ENCODE results near the gene FSCB. TPM values are rescaled to one million over a fixed set of nuclear protein-coding genes. Genes with fewer than 3 reads are reported as not detected.

The FSCB gene
- total and polyA plus RNA-seq, 2 experiments from 2014 or later = not detected

DNA sequence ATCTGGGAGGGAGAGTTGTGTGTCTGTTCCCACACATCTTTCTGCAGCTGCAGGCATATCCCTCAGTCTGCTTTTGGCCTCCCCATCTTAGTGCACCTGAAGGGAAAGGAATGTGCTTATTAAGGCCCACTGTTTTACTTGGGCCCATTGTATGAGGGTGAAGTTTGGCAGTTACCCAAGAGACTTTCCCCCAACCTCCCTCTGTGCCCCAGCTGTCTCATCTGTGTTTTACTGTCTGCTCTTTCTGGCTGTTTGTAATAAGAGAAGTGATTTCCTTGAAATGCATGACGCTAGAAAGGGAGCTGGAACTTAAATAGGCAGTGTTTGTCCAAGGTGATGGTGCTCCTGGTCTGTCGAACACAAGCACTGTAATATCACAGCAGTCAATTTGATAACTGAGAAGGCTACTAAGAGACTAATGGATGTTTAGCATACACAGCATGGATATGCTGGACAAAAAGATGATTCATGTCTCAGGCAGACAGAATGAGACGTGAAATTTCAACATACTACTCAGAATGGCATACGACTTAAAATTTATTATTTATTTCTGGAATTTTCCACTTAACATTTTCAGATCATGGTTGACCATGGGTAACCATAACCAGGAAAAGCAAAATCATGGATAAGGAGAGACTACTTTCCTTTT is 43.6 kb downstream of the FSCB start:
- Histone ChIP-seq H3K4me2 (ENCODE audit: unreplicated experiment) (no peak overlapping the region), H3K4me1 (ENCODE audit: insufficient read depth) (no peaks in the 10 kb centered on the region), H3K27me3 (replicated peaks; ENCODE audit: insufficient read depth) (no peaks in the 10 kb centered on the region), H2AFZ (no peak overlapping the region), H3K9me3 (ENCODE audit: low read depth) (no peaks in the 10 kb centered on the region), H4K20me1 (ENCODE audit: insufficient read depth) (no peaks in the 10 kb centered on the region), H3K27ac (no peak overlapping the region), H3F3A (ENCODE audit: insufficient read depth) (no peaks in the 10 kb centered on the region), H3K79me2 (ENCODE audit: insufficient read depth) (no peaks in the 10 kb centered on the region), H3K9ac (no peak overlapping the region), H3K36me3 (ENCODE audit: low read depth) (no peaks in the 10 kb centered on the region), H3K9me2 (ENCODE audit: insufficient read depth) (no peaks in the 10 kb centered on the region), H3K4me3 (no peak overlapping the region)
- DNase-seq = no peak
- in situ Hi-C loops (cut with MboI) = no loop called here
- 3 to 6% methylated on average over 4 of the region's 4 CpGs for WGBS, 2 experiments (ENCODE audit: low coverage in 1 of 2, low lambda C conversion rate in 2 of 2, missing lambda C conversion rate in 2 of 2)
- TF ChIP-seq EZH2phosphoT487 (IDR thresholded peaks at IDR 0.05; ENCODE audit: insufficient read depth, low read depth) = no peak
- no peak for TF ChIP-seq EZH2 (IDR thresholded peaks at IDR 0.05; ENCODE audit: insufficient read depth, poor library complexity, severe bottlenecking)

DNA sequence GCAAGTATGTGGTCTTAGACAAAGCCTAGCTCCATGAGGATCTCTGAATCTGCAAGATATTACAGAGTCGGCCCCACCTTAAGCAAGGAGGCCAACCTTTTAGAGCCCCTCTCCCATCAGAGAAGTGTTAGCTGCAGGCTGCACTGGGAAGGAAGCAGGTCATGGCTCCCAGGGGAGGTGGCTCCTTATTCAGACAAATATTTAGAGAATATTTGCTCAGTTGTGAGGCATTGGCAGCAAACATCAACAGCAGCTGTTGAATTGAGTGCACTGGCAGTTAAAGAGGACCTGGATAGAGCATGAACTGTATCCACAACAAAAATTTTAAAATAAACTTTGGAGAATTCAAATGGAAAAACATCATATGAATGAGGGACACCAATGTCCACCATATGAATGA is 44.7 kb downstream of the FSCB start:
- Histone ChIP-seq H3K4me2 (ENCODE audit: unreplicated experiment) (no peak overlapping the region), H3K27me3 (replicated peaks; ENCODE audit: insufficient read depth) (no peaks in the 10 kb centered on the region), H2AFZ (no peak overlapping the region), H3K4me1 (ENCODE audit: insufficient read depth) (no peaks in the 10 kb centered on the region), H3K9me2 (ENCODE audit: insufficient read depth) (no peaks in the 10 kb centered on the region), H3K27ac (no peak overlapping the region), H4K20me1 (ENCODE audit: insufficient read depth) (no peaks in the 10 kb centered on the region), H3K4me3 (no peak overlapping the region), H3K79me2 (ENCODE audit: insufficient read depth) (no peaks in the 10 kb centered on the region), H3K36me3 (ENCODE audit: low read depth) (no peaks in the 10 kb centered on the region), H3K9me3 (ENCODE audit: low read depth) (no peaks in the 10 kb centered on the region), H3K9ac (no peak overlapping the region), H3F3A (ENCODE audit: insufficient read depth) (no peaks in the 10 kb centered on the region)
- WGBS, 2 experiments (ENCODE audit: low coverage in 1 of 2, low lambda C conversion rate in 2 of 2, missing lambda C conversion rate in 2 of 2) = 8 to 27% methylated on average over 1 of the region's 1 CpG
- no peak for DNase-seq
- in situ Hi-C loops (cut with MboI) = no loop called here
- no peak for TF ChIP-seq EZH2phosphoT487 (IDR thresholded peaks at IDR 0.05; ENCODE audit: insufficient read depth, low read depth)
- TF ChIP-seq EZH2 (IDR thresholded peaks at IDR 0.05; ENCODE audit: insufficient read depth, poor library complexity, severe bottlenecking) = no peak

DNA sequence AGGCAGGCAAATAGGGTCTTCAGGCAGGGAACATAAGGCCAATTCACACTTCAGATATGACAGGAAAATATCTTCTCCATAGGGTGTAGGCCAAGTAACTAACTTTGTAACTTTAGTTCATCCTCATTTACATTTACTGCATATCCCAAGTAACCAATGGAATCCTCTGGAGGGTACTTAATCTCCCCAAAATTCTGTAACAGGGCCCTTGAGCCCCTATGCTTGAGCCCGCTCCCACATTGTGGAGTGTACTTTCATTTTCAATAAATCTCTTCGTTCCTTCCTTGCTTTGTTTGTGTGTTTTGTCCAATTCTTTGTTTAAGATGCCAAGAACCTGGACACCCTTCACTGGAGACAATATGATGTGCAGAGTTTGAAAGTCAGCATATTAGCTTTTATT is 45.3 kb downstream of the FSCB start:
- Histone ChIP-seq H4K20me1 (ENCODE audit: insufficient read depth) (no peaks in the 10 kb centered on the region), H3K4me2 (ENCODE audit: unreplicated experiment) (no peak overlapping the region), H3K9me3 (ENCODE audit: low read depth) (no peaks in the 10 kb centered on the region), H3F3A (ENCODE audit: insufficient read depth) (no peaks in the 10 kb centered on the region), H3K27me3 (replicated peaks; ENCODE audit: insufficient read depth) (no peaks in the 10 kb centered on the region), H3K9me2 (ENCODE audit: insufficient read depth) (no peaks in the 10 kb centered on the region), H3K4me3 (no peak overlapping the region), H3K27ac (no peak overlapping the region), H3K4me1 (ENCODE audit: insufficient read depth) (no peaks in the 10 kb centered on the region), H3K79me2 (ENCODE audit: insufficient read depth) (no peaks in the 10 kb centered on the region), H3K36me3 (ENCODE audit: low read depth) (no peaks in the 10 kb centered on the region), H2AFZ (no peak overlapping the region), H3K9ac (no peak overlapping the region)
- in situ Hi-C loops (cut with MboI) = no loop called here
- 4 to 11% methylated on average over 2 of the region's 2 CpGs for WGBS, 2 experiments (ENCODE audit: low coverage in 1 of 2, low lambda C conversion rate in 2 of 2, missing lambda C conversion rate in 2 of 2)
- no peak for DNase-seq
- no peak for TF ChIP-seq EZH2phosphoT487 (IDR thresholded peaks at IDR 0.05; ENCODE audit: insufficient read depth, low read depth)
- no peak for TF ChIP-seq EZH2 (IDR thresholded peaks at IDR 0.05; ENCODE audit: insufficient read depth, poor library complexity, severe bottlenecking)

Measured in GM23248 (cell line).